Heart right ventricle (tissue), 16 donors: Measurements from ENCODE around the gene LILRA6. TPM values are rescaled to one million over a fixed set of nuclear protein-coding genes. Genes with fewer than 3 reads are reported as not detected.
"Not testable (repeated sequence)": the region's sequence is repeated elsewhere in the genome, so short reads cannot be mapped to it uniquely, and the experiment has no call there.

ENCODE experiments used
- ATAC-seq, 8 donors: fragments of 200-7000 bp; cut with Tn5 transposase; one replicate each; pipeline ENCODE4 v1.9.1; 2020; ENCODE audit warnings: mild to moderate bottlenecking in 8 of 8, moderate library complexity in 8 of 8, moderate number of reproducible peaks in 1 of 8
- DNase-seq, 2 donors: peaks; one replicate each; pipeline ENCODE4 v3.0.0-alpha.2; 2020
- H3K27ac ChIP-seq, 10 donors: fragments of 200-600 bp; sonication (generic) in 2 of 10; one replicate each; pipeline versions ENCODE4 v1.5.0 to v1.8.0; 2020 to 2022; ENCODE audit warnings: mild to moderate bottlenecking in 3 of 10
- H3K27me3 ChIP-seq, 7 donors: fragments of 200-600 bp; one replicate each; pipeline ENCODE4 v1.8.0; 2021 to 2022; ENCODE audit warnings: mild to moderate bottlenecking in 2 of 7
- H3K36me3 ChIP-seq, 9 donors: fragments of 200-600 bp; sonication (generic) in 1 of 9; one replicate each; pipeline versions ENCODE4 v1.5.0 to v1.8.0; 2020 to 2022; ENCODE audit warnings: mild to moderate bottlenecking in 2 of 9
- H3K4me1 ChIP-seq, 9 donors: fragments of 200-600 bp; sonication (generic) in 1 of 9; one replicate each; pipeline versions ENCODE4 v1.5.0 to v1.8.0; 2020 to 2022; ENCODE audit warnings: mild to moderate bottlenecking in 4 of 9
- H3K4me3 ChIP-seq, 10 donors: fragments of 200-600 bp; sonication (generic) in 2 of 10; one replicate each; pipeline versions ENCODE4 v1.5.0 to v1.8.0; 2020 to 2022; ENCODE audit warnings: mild to moderate bottlenecking in 7 of 10, moderate library complexity in 2 of 10
- H3K9me3 ChIP-seq, 11 donors: fragments of 200-600 bp in 10 of 11; sonication (generic) in 2 of 11; one replicate each; pipeline versions ENCODE4 v1.5.0 to v1.8.0; 2013 to 2022; ENCODE audit warnings: mild to moderate bottlenecking in 2 of 11, control low read depth in 1 of 11, moderate library complexity in 1 of 11
- WGBS, 2 donors: extraction: QIAGEN DNeasy Blood & Tissue Kit; methylation state at CpG; one replicate each; pipeline ENCODE4 v1.1.7; 2013; ENCODE audit warnings: inconsistent platforms in 1 of 2; 5-methylcytosine and 5-hydroxymethylcytosine counted together
- intact Hi-C, 10 donors: fragments of 100-400 bp; cut with DNase I; formaldehyde crosslinking; loops; one replicate each; pipeline versions ENCODE4 v1.11.1 to v1.14.2; 2022
- polyA plus RNA-seq, 2 donors: library from polyadenylated mRNA; stranded (reverse); fragments of 200-250 nt; gene quantifications; one replicate each; pipeline ENCODE4 v1.2.3, GENCODE V29; 2013
- total RNA-seq, 10 donors: library from RNA; stranded (reverse); fragmentation: NEBNext Ultra II Directional in 3 of 10; extraction: Animal tissue kit (Norgen Biotek cat#: 25700) in 3 of 10; gene quantifications; one replicate each; pipeline versions ENCODE4 v1.2.1 to v1.2.4, GENCODE V29; 2021 to 2023
- TF ChIP-seq, protein P1 (sequence below), 9 donors: fragments of 200-600 bp; sonication (generic) in 2 of 9; IDR thresholded peaks; one replicate each; pipeline versions ENCODE4 v1.5.0 to v1.8.0; 2021 to 2022; ENCODE audit warnings: antibody characterized with exemption in 9 of 9, mild to moderate bottlenecking in 5 of 9, moderate library complexity in 1 of 9
- donor health status: Arrhythmogenic right ventricular cardiomyopathy.
- donor health status: ischemic (EF 13 %, LVEDD 7.1; RV severe dilation, severe dysfunction).
- donor health status: healthy with polysubstance abuse.
- donor health status: DM: no; HTN: yes; CAD: no.
- donor health status: DM: no; HTN: no; CAD: no.
- donor health status: ischemic (EF 25% LVEDD 6.9; RV normal size, moderate dysfunction).
- donor health status: ischemic (EF 25% LVEDD 5.7; RV mildly dilated, moderate dysfunction).
- donor health status: healthy.
- donor health status: DM: yes; HTN: yes; CAD: no.
- donor health status: Ischemic cardiomyopathy.
- donor health status: ischemic (EF 35%, LVEDD 5.7; RV mildly dilated, moderate dysfunction).
- donor health status: nonischemic (EF 11% LVEDD 7.7; RV severe dilation, severe dysfunction).
- donor health status: DM: yes; HTN: yes; CAD: no.
- donor health status: PGD.
- donor health status: ischemic (EF 29% LVEDD 5.4; RV normal size, mild dysfunction).
- donor health status: nonischemic (EF 23%, LVEDD 6.1; RV moderate dilation, normal function).

The LILRA6 gene
- total and polyA plus RNA-seq, 12 donors = 0.48 to 9.4 (median 1.3) TPM; not detected in 1

DNA sequence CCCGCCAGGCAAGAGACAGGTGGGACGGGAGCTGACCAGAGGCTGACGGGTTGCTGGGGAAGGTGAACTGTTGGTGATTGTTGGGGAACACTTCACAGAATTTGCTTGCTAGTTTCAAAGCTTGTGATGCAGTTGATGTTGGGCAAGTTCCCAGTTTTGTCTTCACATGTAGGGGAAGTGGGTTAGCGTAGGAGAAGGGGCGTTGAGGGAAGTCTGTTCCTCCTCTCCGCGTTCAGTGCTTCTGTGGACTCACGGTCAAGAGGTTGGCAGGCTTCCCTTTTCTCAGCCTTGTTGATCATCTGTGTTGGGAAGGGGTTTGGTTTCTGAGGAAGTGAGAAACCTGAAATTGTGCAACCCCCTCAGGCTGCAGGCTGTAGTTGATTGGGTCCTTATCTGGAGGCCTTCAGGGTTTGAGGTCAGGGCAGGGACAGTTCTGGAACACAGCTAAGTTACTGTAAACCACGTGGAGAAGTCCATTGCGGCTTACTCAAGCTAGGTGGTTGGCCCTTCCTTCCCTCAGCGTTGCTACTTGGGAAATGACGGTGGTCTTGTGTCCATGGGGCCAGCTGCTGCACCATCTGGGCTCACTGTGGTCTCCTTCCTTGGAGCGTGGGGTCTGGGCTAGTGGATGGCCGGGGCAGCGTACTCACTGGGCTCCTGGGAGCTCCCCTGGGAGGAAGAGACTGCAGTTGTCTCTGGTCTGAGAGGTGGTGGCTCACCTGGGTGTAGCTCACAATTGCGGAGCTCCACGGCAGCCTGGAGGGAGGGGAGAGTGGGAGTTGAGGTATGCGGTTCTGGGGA is 34.4 kb downstream of the LILRA6 start:
- no peaks in the 10 kb centered on the region for H3K9me3 ChIP-seq
- H3K27me3 ChIP-seq = no peaks in the 10 kb centered on the region
- H3K4me1 ChIP-seq = peaks cover 13 to 84% (median 68%) of the 10 kb centered on the region in 9 donors
- H3K36me3 ChIP-seq = peaks cover 0 to 60% (median 43%) of the 10 kb centered on the region in 9 donors
- H3K27ac ChIP-seq = peak overlapping the region in 9 of 10 donors; percentile 36 to 99 (median 78)
- DNase-seq (peak in 1 of 2 donors; percentile 78), ATAC-seq (peak; percentile 54 to 79 (median 63))
- TF ChIP-seq, protein P1, sequence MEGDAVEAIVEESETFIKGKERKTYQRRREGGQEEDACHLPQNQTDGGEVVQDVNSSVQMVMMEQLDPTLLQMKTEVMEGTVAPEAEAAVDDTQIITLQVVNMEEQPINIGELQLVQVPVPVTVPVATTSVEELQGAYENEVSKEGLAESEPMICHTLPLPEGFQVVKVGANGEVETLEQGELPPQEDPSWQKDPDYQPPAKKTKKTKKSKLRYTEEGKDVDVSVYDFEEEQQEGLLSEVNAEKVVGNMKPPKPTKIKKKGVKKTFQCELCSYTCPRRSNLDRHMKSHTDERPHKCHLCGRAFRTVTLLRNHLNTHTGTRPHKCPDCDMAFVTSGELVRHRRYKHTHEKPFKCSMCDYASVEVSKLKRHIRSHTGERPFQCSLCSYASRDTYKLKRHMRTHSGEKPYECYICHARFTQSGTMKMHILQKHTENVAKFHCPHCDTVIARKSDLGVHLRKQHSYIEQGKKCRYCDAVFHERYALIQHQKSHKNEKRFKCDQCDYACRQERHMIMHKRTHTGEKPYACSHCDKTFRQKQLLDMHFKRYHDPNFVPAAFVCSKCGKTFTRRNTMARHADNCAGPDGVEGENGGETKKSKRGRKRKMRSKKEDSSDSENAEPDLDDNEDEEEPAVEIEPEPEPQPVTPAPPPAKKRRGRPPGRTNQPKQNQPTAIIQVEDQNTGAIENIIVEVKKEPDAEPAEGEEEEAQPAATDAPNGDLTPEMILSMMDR (IDR thresholded peaks at IDR 0.05) = no peak
- intact Hi-C loops = no loop called here
- H3K4me3 ChIP-seq = peak overlapping the region in 1 of 10 donors; percentile 54
- WGBS, 2 donors = 64 to 70% methylated on average over 18 of the region's 18 CpGs

DNA sequence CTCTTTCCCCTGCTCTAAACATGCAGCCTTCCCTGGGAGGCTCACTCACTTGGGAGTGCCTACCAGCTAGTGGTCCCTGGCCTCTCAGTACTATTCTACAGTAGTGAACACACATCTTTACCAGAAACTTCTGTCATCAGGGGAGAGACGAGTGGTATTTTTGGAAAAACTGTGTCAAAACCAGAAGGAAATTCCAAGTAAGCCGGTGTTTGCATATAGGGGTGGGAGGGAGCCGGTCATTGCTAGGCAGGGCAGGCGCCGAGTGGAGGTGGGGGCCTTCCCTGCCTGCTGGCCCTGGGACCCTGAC is 35.0 kb downstream of the LILRA6 start:
- ATAC-seq = peak in 1 of 8 donors; percentile 6
- WGBS, 2 donors = 75 to 78% methylated on average over 5 of the region's 5 CpGs
- no peak for DNase-seq
- TF ChIP-seq, protein P1 (IDR thresholded peaks at IDR 0.05) = no peak
- H3K27ac ChIP-seq = peak overlapping the region in 8 of 10 donors; percentile 36 to 99 (median 63)
- H3K27me3 ChIP-seq = no peaks in the 10 kb centered on the region
- peak overlapping the region in 1 of 10 donors; percentile 54 for H3K4me3 ChIP-seq
- peaks cover 14 to 89% (median 74%) of the 10 kb centered on the region in 9 donors for H3K4me1 ChIP-seq
- peaks cover 0 to 66% (median 49%) of the 10 kb centered on the region in 9 donors for H3K36me3 ChIP-seq
- intact Hi-C loops = no loop called here
- no peaks in the 10 kb centered on the region for H3K9me3 ChIP-seq

DNA sequence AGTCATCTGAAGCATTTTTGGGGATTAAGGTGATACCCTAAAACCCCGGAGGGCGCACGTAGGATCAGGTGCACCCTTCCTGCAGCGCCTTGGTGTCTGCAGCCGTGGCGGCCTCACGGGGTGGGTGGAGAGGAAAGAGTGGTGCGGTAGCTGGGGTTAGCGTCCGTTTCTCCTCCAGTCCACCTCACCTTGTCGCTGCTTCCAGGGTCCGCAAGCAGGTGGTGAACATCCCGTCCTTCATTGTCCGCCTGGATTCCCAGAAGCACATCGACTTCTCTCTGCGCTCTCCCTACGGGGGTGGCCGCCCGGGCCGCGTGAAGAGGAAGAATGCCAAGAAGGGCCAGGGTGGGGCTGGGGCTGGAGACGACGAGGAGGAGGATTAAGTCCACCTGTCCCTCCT is 35.4 kb downstream of the LILRA6 start:
- ATAC-seq, intact Hi-C loops, H3K9me3 ChIP-seq, H3K27me3 ChIP-seq: not testable (repeated sequence)
- peak in 1 of 2 donors; percentile 21 for DNase-seq
- peaks cover 14 to 94% (median 78%) of the 10 kb centered on the region in 9 donors for H3K4me1 ChIP-seq
- H3K27ac ChIP-seq = peak overlapping the region in 8 of 10 donors; percentile 36 to 99 (median 63)
- H3K4me3 ChIP-seq = peak overlapping the region in 1 of 10 donors; percentile 54
- peaks cover 0 to 70% (median 53%) of the 10 kb centered on the region in 9 donors for H3K36me3 ChIP-seq
- WGBS, 2 donors = 81% methylated on average over 21 to 23 of the region's 23 CpGs

DNA sequence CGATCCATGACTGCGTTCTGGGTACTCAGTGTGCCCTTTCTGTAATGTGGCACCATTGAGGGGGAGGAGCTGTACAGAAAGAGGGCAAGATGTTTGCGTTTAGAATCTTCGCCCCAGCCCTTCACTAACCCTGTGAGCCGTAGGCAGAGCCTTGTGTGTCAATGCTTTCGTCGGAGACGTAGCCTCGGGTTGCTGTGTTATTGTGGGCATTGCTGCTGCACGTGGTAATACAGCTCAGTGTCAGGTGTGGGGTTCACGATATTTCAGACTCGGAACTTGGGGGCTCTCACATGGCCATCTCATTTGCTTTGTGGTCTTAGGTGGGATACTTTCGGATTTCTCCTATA is 35.8 kb downstream of the LILRA6 start:
- Histone ChIP-seq H3K9me3 (no peaks in the 10 kb centered on the region), H3K4me1 (peaks cover 15 to 98% (median 82%) of the 10 kb centered on the region in 9 donors), H3K36me3 (peaks cover 0 to 74% (median 57%) of the 10 kb centered on the region in 9 donors), H3K27me3 (no peaks in the 10 kb centered on the region), H3K4me3 (peak overlapping the region in 1 of 10 donors; percentile 54), H3K27ac (peak overlapping the region in 6 of 10 donors; percentile 60 to 99 (median 72))
- TF ChIP-seq, protein P1 (IDR thresholded peaks at IDR 0.05) = no peak
- ATAC-seq (no peak), DNase-seq (no peak)
- 83 to 88% methylated on average over 13 of the region's 13 CpGs for WGBS, 2 donors
- intact Hi-C loops = no loop called here
